ENCODE results near the gene PSKH1.
"Not testable (repeated sequence)": the region's sequence is repeated elsewhere in the genome, so short reads cannot be mapped to it uniquely, and the experiment has no call there.

PSKH1 gene

DNA sequence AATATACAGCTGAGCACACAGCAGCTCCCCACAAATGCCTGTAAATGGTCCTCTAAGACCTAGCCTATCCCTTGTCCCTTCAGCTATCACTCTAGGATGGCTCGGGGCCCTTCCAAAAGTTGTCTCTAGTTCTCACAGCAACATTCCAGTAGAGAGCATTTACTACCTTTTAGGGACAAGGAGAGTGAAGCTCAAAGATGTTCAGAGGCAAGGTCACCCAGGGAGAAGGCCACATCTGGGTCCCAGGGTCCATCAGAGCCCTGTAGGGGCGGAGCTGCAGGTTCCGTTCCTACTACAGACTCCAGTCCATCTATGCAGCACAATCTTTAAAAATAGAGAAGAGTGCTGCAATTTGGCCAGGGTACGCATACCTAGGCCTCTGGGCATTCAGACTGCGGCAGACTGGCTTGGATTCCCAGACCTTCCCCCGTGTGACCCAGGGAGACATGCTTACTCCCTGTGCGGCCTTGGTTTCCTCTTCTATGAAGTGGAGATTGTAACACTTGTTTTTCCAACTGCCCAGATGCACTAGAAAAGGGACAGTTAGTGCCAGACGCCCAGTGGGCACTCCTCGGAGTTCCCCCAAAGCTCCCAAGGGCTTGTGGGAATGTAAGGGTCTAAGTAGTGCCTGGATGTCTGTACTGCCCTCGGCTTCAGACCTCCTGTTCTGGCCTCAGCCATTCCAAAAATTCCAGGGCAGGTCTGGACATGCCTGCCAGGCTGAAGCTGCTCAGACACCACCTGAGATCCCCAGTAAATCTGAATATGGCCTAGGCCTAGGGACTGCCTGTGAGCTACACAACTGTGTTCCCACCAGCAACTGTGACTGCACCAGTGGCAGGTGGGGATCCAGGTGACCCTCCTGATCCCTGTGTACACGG lies 72.9 kb downstream of the PSKH1 start:
- no peak for DNase-seq
- in situ Hi-C loops (cut with HindIII; ENCODE audit: low pct_ligation_motif_present, low pct_unique_long_range_greater_than_20kb, low sequenced_read_pairs): no loop called here

DNA sequence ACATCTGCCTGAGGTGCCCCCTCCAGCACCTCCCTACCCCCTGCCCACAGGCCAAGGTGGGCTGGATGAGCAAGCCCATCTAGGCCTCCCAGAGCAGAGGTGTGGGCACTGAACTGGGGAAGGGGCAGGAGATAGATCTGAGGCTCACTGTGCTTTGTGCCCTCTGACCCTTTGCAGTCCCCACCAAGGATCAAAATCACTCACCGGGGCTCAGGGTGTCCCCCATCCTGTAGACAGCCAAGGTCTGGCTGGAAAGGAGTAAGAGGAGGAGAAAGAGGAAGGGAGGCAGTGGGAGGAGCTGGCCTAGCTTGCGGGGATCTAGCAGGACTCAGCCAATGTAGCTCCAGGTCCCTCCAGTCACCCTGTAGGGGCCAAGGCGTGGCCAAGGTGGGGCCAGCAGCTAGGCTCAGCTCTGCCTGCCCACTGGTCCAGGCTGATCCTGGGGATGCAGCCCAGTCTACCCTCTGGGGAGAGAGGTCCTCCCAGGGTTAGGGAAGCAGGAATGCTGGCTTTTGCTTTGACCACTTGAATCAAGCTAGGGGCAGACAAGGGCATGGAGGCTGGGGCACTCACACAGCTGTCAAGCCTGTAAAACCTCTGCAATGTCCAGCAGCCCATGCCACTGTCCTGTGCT lies 73.6 kb downstream of the PSKH1 start:
- in situ Hi-C loops (cut with HindIII; ENCODE audit: low pct_ligation_motif_present, low pct_unique_long_range_greater_than_20kb, low sequenced_read_pairs): no loop called here
- peak; percentile 30 for DNase-seq

DNA sequence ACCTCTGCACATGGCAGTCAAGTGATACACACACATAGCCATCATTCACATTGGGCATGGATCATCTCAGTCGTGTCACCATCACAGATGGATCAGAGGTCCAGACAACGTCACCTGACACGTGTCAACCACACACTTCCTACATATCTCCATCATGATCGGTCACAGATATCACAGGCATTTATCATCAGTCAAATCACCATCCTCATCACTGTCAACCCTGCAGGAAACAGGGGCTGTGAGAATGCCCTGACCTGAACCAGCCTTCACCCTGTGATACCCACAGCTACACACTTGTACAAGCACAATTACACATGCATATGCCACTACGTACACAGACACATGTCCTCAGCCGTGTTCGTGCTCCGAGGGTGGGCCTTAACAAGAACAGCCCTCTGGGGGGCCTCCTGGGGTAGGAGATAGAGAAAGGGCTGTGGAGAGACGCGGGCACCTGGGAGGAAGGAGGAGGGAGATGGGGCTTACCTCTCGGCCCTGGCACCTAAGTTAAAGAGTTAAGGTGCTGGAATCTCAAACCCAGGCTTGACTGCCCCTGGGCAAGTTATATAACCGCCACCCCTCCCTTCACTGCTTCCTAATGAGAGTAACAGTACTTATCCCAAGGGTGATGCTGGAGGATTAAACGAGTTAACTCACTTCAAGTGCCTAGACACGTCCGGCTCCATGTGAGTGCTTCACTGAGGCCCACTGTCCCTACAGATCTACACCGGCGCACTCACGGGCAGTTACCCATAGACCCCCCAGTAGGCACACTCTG lies 74.3 kb downstream of the PSKH1 start:
- in situ Hi-C loops (cut with HindIII; ENCODE audit: low pct_ligation_motif_present, low pct_unique_long_range_greater_than_20kb, low sequenced_read_pairs): no loop called here
- peak; percentile 24 for DNase-seq

DNA sequence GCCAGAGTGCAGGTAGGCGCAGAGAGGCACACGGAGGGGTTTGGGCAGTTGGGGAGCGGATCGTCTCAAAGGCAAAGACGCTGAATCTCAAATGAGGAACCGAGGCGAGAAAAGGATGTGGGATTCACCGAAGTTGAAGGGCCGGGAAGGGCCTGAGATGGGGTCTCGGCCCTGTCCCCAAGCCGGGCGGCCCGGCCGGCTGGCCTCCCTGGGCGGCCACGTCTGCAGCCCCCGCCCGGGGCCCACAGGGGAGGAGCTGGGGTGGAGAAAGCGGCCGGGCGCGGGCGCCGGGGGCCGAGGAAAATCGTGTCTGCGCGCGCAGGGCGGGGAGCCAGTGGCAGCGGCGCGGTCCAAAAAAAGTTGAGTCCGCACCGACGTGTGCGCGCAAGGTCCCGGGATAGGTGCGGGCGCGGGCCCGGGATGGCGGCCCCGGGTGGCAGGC lies 74.9 kb downstream of the PSKH1 start:
- in situ Hi-C loops (cut with HindIII; ENCODE audit: low pct_ligation_motif_present, low pct_unique_long_range_greater_than_20kb, low sequenced_read_pairs): no loop called here
- peak; percentile 57 for DNase-seq

DNA sequence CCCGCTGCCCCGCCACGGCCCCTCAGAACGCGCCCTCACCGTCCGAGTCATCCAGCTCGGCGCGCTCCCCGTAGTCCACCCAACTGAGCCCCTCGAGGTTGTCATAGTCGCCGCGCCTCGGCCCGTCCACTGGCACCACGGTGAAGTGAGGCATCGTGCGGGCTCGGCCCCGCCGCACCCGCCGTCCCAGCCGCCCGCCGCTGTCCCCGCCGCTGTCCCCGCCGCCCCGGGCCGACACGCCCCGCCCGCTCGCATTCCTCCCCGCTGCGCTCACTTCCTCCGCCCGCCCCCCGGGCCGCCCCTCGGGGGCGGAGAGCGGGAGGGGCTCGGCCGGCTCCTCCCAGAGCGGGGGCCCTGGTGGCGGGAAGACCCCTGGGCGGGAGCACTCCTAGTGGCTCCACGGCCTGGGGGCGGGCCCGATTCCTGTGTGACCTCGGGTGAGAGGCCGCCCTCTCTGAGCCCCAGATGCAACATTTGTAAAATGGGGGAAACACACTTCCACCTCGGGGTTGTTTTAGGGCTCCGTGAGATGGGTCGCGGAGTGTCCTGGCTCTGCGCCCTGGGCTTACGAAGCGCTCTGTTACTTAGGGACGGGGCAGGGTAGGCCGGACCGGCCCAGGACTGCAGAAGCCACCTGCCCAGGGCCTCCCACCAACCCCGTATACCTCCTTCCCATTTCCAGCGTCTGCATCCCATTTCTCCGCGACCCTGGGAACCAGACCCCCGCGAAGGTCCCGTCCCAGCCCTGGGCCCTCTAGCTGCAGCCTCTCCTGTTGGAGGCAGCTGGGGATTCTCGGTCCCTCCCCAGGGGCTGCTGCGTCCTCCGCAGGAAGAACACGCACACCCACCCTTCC lies 75.6 kb downstream of the PSKH1 start, which contains the start of gene SLC12A4:
Gene SLC12A4 (minus strand): TSS at position 238 of the 854 bp plus-strand sequence. CDS start 84 bp downstream, at position 154.
- DNase-seq: peak; percentile 95
- in situ Hi-C loops (cut with HindIII; ENCODE audit: low pct_ligation_motif_present, low pct_unique_long_range_greater_than_20kb, low sequenced_read_pairs): no loop called here

DNA sequence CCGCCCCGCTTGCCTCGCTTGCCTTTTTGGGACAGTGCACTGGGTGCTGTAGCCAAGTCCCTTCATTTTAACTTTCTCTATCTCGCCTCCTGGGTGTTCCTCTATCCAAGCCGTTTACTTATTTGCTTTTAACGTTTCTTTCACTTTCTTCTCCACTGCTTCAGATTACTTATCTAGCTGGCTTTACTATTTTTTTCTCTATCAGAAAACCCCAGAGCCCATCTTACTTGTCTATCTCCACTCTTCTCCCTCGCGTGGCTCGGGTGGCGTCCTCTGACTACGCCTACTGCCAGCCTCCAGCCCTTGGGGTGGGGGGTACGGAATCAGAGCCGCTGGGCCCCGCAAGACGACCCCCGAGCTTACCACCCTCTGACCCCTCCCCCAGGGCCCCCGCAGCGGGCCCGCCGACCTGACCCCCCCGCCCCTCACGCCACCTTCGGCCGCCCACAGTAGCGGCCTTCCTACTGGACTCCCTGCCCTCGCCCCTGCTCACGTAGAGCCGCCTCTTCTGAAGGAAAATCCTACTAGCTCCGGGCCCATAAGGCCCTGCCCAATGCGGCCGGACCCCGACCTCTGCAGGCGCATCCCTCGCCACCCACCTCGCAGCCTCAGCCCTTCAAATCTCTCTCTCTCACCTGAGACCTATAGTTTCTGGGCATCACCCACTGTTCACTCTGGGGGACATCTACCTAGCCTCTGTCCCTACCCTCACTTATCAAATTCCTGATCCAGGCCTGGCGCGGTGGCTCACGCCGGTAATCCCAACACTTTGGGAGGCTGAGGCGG lies 76.4 kb downstream of the PSKH1 start:
- in situ Hi-C loops (cut with HindIII; ENCODE audit: low pct_ligation_motif_present, low pct_unique_long_range_greater_than_20kb, low sequenced_read_pairs): no loop called here
- DNase-seq: peak; percentile 28

DNA sequence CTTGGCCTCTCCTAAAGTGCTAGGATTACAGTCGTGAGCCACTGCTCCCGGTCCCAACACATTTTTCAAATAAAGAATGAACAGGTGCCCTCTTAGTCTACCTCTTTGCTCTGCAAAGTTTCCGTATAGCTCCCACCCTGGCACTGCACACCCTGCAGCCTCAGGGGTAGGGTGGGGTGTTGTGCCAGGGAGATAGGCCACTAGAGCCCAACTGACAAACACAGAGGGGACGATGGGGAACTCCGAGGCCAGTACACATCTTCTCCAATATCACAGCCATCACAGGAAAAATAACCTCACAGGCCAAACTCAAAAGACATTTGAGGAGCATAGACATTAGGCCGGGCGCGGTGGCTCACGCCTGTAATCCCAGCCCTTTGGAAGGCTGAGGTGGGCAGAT lies 78.1 kb downstream of the PSKH1 start:
- DNase-seq: no peak
- in situ Hi-C loops (cut with HindIII; ENCODE audit: low pct_ligation_motif_present, low pct_unique_long_range_greater_than_20kb, low sequenced_read_pairs): no loop called here

DNA sequence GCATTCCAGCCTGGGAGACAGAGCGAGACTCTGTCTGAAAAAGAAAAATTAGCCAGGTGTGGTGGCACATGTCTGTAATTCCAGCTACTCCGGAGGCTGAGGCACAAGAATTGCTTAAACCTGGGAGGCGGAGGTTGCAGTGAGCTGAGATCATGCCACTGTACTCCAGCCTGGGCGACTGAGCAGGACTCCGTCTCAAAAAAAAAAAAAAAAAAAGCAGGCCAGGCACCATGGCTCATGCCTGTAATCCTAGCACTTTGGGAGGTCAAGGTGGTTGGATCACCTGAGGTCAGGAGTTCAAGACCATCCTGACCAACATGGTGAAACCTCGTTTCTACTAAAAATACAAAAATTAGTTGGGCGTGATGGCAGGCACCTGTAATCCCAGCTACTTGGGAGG lies 79.2 kb downstream of the PSKH1 start:
- DNase-seq; in situ Hi-C loops (cut with HindIII; ENCODE audit: low pct_ligation_motif_present, low pct_unique_long_range_greater_than_20kb, low sequenced_read_pairs): not testable (repeated sequence)

DNA sequence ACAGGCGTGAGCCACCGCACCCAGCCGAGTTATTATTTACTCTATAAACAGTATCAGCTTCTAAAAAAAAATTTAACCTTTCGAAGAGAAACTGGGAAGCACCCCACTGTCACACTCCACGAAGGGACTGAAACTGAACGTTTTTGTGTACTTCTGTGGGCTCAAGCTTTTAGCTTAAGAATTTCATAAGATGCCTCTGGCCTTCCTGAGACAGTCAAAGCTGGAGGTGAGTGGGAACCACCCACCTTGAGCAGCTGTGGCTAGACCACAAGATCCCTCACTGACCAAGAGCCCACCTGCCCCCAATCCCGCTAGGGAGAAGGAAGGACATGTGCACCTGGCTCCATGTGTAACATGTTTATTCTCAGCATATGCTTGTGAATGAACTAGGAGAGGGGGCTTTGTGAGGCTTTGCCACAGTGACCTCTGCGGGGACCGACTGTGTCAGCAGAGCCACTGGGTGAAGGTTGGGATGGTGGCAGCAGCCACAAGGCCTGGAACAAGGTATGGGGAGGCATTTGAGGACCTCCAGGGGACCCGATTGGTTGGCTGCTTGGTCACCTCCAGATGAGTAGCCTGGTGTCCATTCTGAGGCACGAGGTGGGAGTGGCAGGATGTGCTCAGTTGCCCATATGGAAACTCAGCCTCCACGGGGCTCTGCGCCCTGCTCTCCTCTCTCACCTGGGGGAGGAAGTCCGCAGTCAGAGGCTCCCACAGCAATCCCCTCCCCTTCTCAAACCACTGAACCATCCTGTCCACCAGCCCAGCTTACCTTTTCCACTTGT lies 82.5 kb downstream of the PSKH1 start:
- DNase-seq: no peak
- in situ Hi-C loops (cut with HindIII; ENCODE audit: low pct_ligation_motif_present, low pct_unique_long_range_greater_than_20kb, low sequenced_read_pairs): loop anchor here (25.0 kb wide), 1 partner anchor 237 kb away; no protein-coding TSS in a partner anchor

DNA sequence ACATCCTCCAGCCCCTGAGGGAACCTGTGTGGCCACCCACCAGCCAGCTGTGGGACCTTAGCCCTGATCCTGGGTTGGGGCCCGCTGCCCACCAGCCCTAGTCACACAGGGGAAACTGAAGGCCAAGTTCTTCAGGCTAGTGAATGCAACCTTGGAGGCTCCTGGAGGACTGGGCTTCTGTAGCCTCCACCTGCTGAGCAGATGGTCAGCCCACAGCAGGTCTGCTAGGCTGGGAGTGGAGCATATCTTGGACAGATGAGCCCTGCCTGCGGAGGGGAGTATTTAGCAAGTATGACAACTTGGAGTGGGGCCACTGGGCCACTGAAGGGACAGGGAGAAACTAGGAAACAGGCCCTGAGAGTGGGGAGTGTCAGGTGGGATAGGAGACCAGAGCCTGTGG lies 83.2 kb downstream of the PSKH1 start:
- no peak for DNase-seq
- in situ Hi-C loops (cut with HindIII; ENCODE audit: low pct_ligation_motif_present, low pct_unique_long_range_greater_than_20kb, low sequenced_read_pairs): loop anchor here (25.0 kb wide), 1 partner anchor 236 kb away; no protein-coding TSS in a partner anchor

DNA sequence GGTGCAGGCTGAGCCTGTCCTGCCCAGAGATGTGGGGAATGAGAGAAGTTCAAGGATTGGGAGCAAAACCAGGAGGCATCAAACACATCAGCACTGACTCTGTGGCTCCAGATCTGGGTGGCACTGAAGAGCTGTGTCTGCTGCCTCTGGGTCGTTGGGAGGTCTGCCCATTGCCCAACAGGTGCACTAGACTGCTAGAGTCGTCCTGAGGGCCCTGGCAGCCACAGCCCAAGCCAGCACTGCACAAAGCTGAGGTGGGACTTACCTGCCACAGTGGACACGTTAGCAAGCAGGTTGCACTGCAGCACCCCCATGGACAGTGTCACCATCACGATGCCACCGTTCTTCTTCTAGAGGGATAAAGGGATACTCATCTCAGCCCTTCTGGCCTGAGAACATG lies 84.0 kb downstream of the PSKH1 start:
- in situ Hi-C loops (cut with HindIII; ENCODE audit: low pct_ligation_motif_present, low pct_unique_long_range_greater_than_20kb, low sequenced_read_pairs): loop anchor here (25.0 kb wide), 1 partner anchor 235 kb away; no protein-coding TSS in a partner anchor
- DNase-seq: no peak

DNA sequence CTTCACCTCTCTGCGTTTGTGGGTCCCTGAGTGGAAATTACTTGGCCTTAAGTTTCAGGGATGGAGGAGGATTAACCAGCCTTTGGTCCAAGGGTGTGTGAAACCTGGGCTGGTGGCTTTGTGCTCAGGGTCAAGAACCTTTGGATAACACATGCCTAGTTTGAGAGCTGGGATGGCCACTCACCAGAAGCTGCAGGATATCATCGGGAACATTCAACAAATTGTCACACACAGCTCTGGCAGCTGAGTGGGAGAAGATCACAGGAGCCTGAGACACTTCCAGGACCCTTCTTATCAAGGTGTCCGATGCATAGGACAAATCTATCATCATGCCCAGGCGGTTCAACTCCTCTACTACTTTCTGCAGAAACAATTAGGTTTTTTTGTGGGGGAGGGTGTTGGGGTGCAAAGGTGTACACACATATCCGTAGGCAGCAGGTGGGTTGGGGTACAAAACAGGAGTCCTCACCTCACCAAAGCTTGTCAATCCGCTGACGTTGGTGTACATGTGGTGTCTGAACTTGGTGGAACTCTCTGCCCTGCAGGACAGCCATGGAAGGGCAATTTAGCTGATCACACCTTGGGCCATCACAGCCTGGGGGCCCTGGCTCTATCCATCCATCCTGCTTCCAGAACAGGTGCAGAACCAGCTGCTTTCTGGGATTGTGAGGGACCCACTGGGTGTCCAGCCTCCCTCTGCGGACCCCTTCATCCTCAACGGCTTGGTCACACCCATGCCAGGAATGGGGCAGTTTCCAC lies 84.6 kb downstream of the PSKH1 start:
- no peak for DNase-seq
- in situ Hi-C loops (cut with HindIII; ENCODE audit: low pct_ligation_motif_present, low pct_unique_long_range_greater_than_20kb, low sequenced_read_pairs): loop anchor here (25.0 kb wide), 1 partner anchor 235 kb away; no protein-coding TSS in a partner anchor

All from ACHN (cell line).